ENCODE data around the gene PDE6B.

Gene PDE6B

DNA sequence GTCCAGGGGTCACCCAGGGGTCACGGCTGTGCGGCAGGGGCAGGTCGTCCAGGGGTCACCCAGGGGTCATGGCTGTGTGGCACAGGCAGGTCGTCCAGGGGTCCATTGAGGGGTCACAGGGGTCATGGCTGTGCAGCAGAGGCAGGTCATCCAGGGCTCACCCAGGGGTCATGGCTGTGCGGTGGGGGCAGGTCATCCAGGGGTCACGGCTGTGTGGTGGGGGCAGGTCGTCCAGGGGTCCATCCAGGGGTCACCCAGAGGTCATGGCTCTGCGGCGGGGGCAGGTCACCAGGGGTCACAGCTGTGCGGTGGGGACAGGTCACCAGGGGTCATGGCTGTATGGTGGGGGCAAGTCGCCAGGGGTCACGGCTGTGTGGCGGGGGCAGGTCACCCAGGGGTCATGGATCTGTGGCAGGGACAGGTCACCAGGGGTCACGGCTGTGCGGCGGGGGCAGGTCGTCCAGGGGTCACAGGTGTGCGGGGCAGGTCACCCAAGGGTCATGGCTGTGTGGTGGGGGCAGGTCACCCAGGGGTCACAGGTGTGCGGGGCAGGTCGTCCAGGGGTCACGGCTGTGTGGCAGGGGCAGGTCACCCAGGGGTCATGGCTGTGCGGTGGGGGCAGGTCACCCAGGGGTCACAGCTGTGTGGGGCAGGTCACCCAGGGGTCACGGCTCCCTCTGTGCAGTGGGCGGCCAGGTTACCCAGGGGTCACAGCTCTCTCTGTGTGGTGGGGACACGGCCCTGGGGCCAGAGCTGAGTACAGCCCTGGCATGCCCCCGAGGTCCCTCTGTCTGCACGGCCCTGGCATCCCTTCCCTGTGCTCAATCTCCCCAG is 32.7 kb downstream of the PDE6B start:
- Mint-ChIP-seq H3K4me1 (peaks cover 8 to 16% of the 10 kb centered on the region in 2 donors), H3K9me3 (peaks cover 2 to 5% of the 10 kb centered on the region in 2 donors), H3K36me3 (peaks cover 28 to 32% of the 10 kb centered on the region in 2 donors), H3K27ac (no peak overlapping the region), H3K27me3 (peaks cover under 1 to 1% of the 10 kb centered on the region in 2 donors), H3K4me3 (no peak overlapping the region)
- ATAC-seq (replicated peaks), result no peak
- DNase-seq, result no peak

DNA sequence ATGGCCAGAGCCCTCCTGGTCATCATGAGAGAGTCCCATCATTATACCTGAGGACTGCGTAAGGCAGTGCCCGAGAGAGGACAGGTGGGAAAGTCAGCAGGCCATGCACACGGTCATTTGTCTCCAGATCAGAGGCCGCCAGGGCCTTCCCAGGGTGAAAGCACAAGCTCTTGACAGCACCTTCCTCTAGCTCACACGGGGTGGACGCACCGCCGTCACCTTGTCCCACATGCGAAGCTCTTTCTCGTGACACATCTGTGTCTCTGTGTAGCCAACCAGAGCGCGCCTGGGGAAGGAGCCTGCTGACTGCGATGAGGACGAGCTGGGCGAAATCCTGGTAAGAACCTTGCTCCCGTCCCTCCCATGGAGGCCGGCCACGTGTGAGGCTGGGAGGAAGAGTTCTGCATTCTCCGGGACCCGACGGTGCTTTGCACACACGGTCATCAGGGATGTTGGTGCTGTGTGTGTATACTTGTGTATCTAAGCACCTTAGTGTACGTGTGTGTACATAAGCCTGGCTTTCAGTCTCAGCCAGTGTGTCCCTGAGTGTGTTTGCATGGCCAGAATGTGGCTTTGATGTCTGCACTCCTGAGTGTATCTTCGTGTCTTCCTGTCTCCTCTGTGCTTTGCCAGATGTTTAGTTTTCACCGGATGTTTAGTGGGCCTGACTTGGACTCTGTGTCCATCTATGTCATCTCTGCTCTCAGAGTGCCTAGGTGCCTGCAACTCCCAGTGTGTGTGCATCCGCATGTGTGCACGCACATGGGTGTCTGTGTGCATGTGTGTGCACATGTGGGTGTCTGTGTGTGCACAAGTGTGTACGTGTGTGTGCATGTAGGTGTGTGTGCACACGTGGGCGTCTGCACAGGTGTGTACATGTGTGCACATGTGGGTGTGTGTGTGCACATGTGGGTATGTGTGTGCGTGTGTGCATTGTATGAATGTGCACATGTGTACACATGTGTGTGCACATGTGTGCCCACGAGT is 33.6 kb downstream of the PDE6B start:
- no peak for ATAC-seq (replicated peaks)
- H3K27me3 Mint-ChIP-seq, result no peaks in the 10 kb centered on the region
- DNase-seq, result no peak
- peaks cover 2 to 5% of the 10 kb centered on the region in 2 donors for H3K9me3 Mint-ChIP-seq
- H3K4me1 Mint-ChIP-seq, result peaks cover 10 to 20% of the 10 kb centered on the region in 2 donors
- H3K36me3 Mint-ChIP-seq, result peaks cover 28 to 32% of the 10 kb centered on the region in 2 donors
- H3K27ac Mint-ChIP-seq, result no peak overlapping the region
- H3K4me3 Mint-ChIP-seq, result no peak overlapping the region

- no peak for DNase-seq
- Mint-ChIP-seq H3K27ac (no peak overlapping the region), H3K36me3 (peaks cover 28 to 35% of the 10 kb centered on the region in 2 donors), H3K9me3 (peaks cover 2 to 5% of the 10 kb centered on the region in 2 donors), H3K4me3 (no peak overlapping the region), H3K4me1 (peaks cover 11 to 28% of the 10 kb centered on the region in 2 donors), H3K27me3 (no peaks in the 10 kb centered on the region)
- ATAC-seq (replicated peaks), result no peak
Observed at GRCh38 chr4:659851-660250, 34.5 kb downstream of the PDE6B start.

- H3K27ac Mint-ChIP-seq, result no peak overlapping the region
- peaks cover 14 to 34% of the 10 kb centered on the region in 2 donors for H3K4me1 Mint-ChIP-seq
- no peak overlapping the region for H3K4me3 Mint-ChIP-seq
- H3K9me3 Mint-ChIP-seq, result peaks cover 2 to 5% of the 10 kb centered on the region in 2 donors
- peaks cover 31 to 35% of the 10 kb centered on the region in 2 donors for H3K36me3 Mint-ChIP-seq
- no peaks in the 10 kb centered on the region for H3K27me3 Mint-ChIP-seq
- DNase-seq (no peak), ATAC-seq (replicated peaks) (no peak)
Observed at GRCh38 chr4:660401-660800, 35.0 kb downstream of the PDE6B start.

DNA sequence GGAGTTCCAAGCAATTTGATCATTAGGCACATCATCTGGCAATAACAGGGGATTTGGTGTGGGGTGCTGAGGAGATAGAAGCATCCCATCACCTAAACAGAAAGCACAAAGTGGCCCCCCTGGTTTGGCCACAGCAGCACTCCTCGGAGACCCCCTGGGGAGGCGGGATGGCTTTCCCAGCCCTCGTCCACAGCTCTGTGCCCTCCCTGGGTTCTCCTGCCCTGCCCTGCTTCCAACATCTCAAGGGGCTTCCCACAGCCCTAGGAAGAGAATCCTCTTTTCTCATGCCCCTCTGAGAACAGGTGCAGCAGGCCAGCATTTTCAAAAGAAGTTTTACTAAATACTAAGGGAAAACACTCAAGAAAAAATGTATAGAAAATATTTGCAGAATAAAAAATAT is 35.9 kb downstream of the PDE6B start:
- Mint-ChIP-seq H3K36me3 (peaks cover 31 to 35% of the 10 kb centered on the region in 2 donors), H3K9me3 (peaks cover 2 to 5% of the 10 kb centered on the region in 2 donors), H3K27ac (no peak overlapping the region), H3K4me1 (peaks cover 17 to 38% of the 10 kb centered on the region in 2 donors), H3K27me3 (no peaks in the 10 kb centered on the region), H3K4me3 (no peak overlapping the region)
- ATAC-seq (replicated peaks), result no peak
- DNase-seq, result no peak

DNA sequence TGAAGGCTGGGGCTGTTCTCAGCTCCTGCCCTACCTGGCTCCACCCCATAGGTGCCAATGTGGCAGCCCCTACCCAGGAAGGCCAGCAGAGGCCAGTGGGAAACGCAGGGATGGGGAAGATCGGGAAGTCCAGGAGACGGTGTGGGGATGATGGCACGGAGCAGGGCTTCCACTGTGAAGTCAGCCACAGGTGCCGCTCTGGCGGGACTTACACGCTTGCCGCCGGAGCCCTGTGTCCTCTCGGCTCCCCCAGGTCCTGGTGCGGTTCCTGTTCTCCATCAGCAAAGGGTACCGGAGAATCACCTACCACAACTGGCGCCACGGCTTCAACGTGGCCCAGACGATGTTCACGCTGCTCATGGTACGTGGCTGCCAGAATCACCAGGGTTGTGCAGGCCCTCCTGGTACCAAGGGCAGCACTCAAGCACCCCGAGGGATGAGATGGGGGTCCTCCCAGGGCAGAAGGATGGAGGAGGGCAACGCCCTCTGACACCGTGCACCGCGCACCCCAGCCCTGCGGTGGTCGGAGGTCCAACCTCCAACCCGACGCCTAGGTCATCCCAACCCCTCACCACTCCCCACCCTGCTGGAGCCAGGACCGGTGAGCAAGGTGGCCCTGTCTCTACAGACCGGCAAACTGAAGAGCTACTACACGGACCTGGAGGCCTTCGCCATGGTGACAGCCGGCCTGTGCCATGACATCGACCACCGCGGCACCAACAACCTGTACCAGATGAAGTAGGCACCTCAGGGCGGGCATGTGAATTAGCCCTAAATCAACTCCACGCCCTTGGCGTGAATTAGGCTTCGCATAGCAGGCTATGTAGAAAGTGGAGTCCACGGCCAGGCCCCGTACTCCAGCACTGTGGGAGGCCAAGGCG is 36.7 kb downstream of the PDE6B start:
- no peak for ATAC-seq (replicated peaks)

DNA sequence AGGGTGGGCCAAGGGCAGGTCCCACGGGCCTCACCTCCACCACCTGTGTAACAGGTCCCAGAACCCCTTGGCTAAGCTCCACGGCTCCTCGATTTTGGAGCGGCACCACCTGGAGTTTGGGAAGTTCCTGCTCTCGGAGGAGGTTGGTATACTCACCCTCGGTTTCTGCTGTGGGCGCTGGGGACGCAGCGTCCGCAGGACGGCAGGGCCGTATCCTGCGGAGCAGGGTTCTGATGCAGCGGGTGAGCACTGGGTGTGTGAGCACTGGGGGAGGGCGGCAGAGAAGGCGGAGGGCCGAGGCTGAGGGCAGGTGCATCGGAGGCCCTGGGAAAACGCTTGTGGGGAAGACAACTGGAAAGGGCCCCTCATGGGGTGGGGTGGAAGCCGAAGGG is 37.7 kb downstream of the PDE6B start:
- H3K27me3 Mint-ChIP-seq, result no peaks in the 10 kb centered on the region
- H3K4me1 Mint-ChIP-seq, result peaks cover 20 to 38% of the 10 kb centered on the region in 2 donors
- DNase-seq, result no peak
- peaks cover 31 to 32% of the 10 kb centered on the region in 2 donors for H3K36me3 Mint-ChIP-seq
- peak overlapping the region; percentile 93 for H3K27ac Mint-ChIP-seq
- peak overlapping the region; percentile 91 to 92 for H3K4me3 Mint-ChIP-seq
- peaks cover 2 to 5% of the 10 kb centered on the region in 2 donors for H3K9me3 Mint-ChIP-seq
- ATAC-seq (replicated peaks), result peak; percentile 6 to 18

More for the DNA sequence above, 36.7 kb downstream of the PDE6B start:
- peaks cover 31 to 35% of the 10 kb centered on the region in 2 donors for H3K36me3 Mint-ChIP-seq
- peaks cover 2 to 5% of the 10 kb centered on the region in 2 donors for H3K9me3 Mint-ChIP-seq
- DNase-seq, result no peak
- H3K27me3 Mint-ChIP-seq, result no peaks in the 10 kb centered on the region
- peak overlapping the region; percentile 91 to 92 for H3K4me3 Mint-ChIP-seq
- H3K4me1 Mint-ChIP-seq, result peaks cover 15 to 38% of the 10 kb centered on the region in 2 donors
- H3K27ac Mint-ChIP-seq, result peak overlapping the region; percentile 93

GRCh38 chr4:663438-664428 is 38.4 kb downstream of the PDE6B start:
- peak overlapping the region; percentile 91 to 92 for H3K4me3 Mint-ChIP-seq
- peak; percentile 71 for DNase-seq

DNA sequence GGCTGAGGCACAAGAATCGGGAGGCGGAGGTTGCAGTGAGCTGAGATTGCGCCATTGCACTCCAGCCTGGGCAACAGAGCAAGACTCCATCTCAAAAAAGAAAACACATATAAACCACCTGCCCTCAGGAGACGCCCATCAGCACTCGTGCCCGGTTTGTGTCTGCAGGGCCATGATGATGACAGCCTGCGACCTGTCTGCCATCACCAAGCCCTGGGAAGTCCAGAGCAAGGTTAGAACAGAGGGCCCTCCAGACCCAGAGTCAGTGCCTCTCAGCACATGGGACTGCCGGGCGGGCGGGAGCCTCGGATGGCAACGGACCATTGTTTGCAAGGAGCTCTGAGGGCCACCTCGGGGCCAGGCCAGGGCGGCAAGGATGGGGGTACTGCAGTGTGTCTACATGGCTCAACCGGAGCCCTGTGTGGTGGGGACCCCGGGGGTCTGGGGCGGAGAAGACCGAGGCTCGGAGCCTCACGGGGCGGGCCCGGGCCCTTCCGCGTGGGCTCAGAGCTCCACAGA is 39.4 kb downstream of the PDE6B start:
- DNase-seq (no peak), ATAC-seq (replicated peaks) (no peak)
- peaks cover 21 to 22% of the 10 kb centered on the region in 2 donors for H3K36me3 Mint-ChIP-seq
- peak overlapping the region; percentile 94 for H3K27ac Mint-ChIP-seq
- H3K4me1 Mint-ChIP-seq, result peaks cover 19 to 38% of the 10 kb centered on the region in 2 donors
- H3K9me3 Mint-ChIP-seq, result peaks cover 2 to 5% of the 10 kb centered on the region in 2 donors
- H3K4me3 Mint-ChIP-seq, result peak overlapping the region; percentile 86 to 92
- no peaks in the 10 kb centered on the region for H3K27me3 Mint-ChIP-seq

More at GRCh38 chr4:663438-664428, 38.4 kb downstream of the PDE6B start:
- peaks cover 20 to 38% of the 10 kb centered on the region in 2 donors for H3K4me1 Mint-ChIP-seq
- peaks cover 2 to 5% of the 10 kb centered on the region in 2 donors for H3K9me3 Mint-ChIP-seq
- no peaks in the 10 kb centered on the region for H3K27me3 Mint-ChIP-seq
- peaks cover 28 to 29% of the 10 kb centered on the region in 2 donors for H3K36me3 Mint-ChIP-seq
- peak overlapping the region; percentile 94 for H3K27ac Mint-ChIP-seq
- peak; percentile 85 to 89 for ATAC-seq (replicated peaks)

DNA sequence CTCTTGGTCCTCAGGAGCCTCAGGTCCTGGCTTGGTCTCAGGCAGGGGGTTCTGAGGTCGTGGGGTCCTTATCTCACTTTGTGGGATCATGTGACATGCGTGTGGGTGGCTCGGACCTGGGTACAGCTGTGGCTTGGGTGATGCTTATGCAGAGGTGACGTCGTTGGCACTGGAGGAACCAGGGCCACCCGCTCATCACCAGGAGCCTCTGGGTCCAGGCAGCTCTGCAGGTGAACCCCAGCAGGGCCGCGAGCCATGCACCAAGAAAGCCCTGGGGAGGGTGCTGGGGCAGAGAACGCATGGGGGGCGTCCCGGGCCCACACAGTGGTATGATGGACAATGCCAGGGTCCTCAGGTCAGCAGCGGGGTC is 40.0 kb downstream of the PDE6B start:
- H3K4me3 Mint-ChIP-seq, result peak overlapping the region; percentile 86 to 92
- ATAC-seq (replicated peaks) (no peak), DNase-seq (no peak)
- peaks cover 2 to 5% of the 10 kb centered on the region in 2 donors for H3K9me3 Mint-ChIP-seq
- H3K27ac Mint-ChIP-seq, result peak overlapping the region; percentile 37
- H3K36me3 Mint-ChIP-seq, result peaks cover 15 to 16% of the 10 kb centered on the region in 2 donors
- no peaks in the 10 kb centered on the region for H3K27me3 Mint-ChIP-seq
- peaks cover 15 to 38% of the 10 kb centered on the region in 2 donors for H3K4me1 Mint-ChIP-seq

DNA sequence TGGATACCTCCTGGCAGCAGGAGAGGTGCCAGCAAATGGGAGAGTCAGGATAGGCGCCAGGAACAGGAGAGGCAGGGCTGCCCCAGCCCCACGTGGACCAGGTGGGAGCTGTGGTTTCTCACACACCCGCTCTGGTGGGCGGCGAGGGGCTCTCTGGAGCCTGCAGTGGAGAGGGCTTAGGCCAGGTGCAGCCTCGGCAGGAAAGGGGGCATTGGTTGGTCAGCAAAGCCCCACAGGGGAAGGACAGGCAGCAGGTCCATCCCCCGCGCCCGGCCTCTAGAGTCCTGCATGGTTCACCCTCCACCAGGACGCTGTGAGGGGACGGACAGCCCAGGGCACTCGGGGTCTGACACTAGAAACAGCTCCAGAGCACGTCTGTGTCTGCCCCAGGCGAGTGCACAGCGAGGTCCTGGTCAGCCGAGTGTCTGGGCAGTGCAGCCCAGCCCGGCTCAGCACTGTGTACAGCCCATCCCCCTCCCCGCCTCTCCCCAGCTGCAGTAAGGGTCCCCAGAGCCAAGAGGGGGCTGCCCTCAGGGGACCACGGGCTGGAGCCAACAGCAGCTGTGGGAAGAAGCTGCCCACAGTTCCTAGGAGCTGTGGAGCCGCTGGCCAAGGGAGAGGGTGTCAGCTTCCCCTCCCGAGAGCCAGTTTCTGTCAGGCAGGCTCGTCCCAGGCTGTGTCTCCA is 40.5 kb downstream of the PDE6B start:
- Mint-ChIP-seq H3K9me3 (peaks cover 2% of the 10 kb centered on the region in 2 donors), H3K27me3 (no peaks in the 10 kb centered on the region), H3K36me3 (peaks cover 14 to 16% of the 10 kb centered on the region in 2 donors), H3K4me1 (peaks cover 15 to 38% of the 10 kb centered on the region in 2 donors), H3K4me3 (no peak overlapping the region), H3K27ac (no peak overlapping the region)
- no peak for DNase-seq
- ATAC-seq (replicated peaks), result no peak

GRCh38 chr4:666436-666810 is 41.0 kb downstream of the PDE6B start:
- H3K4me3 Mint-ChIP-seq, result no peak overlapping the region
- no peak overlapping the region for H3K27ac Mint-ChIP-seq
- no peak for DNase-seq
- peaks cover 15 to 38% of the 10 kb centered on the region in 2 donors for H3K4me1 Mint-ChIP-seq
- H3K27me3 Mint-ChIP-seq, result no peaks in the 10 kb centered on the region
- H3K9me3 Mint-ChIP-seq, result peaks cover 0 to 2% of the 10 kb centered on the region in 2 donors
- H3K36me3 Mint-ChIP-seq, result peaks cover 18 to 19% of the 10 kb centered on the region in 2 donors
- no peak for ATAC-seq (replicated peaks)
